Gastroesophageal sphincter (tissue), 3 donors: Measurements from ENCODE around the gene STRA8.

Experiments used
- POLR2A ChIP-seq, 2 donors: fragments of 450-650 bp; IDR thresholded peaks; one replicate each; pipeline ENCODE4 v1.6.1; 2017; ENCODE audit warnings: antibody characterized with exemption in 2 of 2, mild to moderate bottlenecking in 2 of 2, moderate library complexity in 1 of 2
- TF ChIP-seq, protein P1 (sequence below), 4 experiments: fragments of 200-600 bp in 2 of 4; fragments of 450-650 bp in 2 of 4; sonication (generic) in 1 of 4; IDR thresholded peaks; one replicate each; pipeline ENCODE4 v1.5.1; 2017 to 2019; ENCODE audit warnings: antibody characterized with exemption in 4 of 4, mild to moderate bottlenecking in 2 of 4, moderate library complexity in 2 of 4

DNA sequence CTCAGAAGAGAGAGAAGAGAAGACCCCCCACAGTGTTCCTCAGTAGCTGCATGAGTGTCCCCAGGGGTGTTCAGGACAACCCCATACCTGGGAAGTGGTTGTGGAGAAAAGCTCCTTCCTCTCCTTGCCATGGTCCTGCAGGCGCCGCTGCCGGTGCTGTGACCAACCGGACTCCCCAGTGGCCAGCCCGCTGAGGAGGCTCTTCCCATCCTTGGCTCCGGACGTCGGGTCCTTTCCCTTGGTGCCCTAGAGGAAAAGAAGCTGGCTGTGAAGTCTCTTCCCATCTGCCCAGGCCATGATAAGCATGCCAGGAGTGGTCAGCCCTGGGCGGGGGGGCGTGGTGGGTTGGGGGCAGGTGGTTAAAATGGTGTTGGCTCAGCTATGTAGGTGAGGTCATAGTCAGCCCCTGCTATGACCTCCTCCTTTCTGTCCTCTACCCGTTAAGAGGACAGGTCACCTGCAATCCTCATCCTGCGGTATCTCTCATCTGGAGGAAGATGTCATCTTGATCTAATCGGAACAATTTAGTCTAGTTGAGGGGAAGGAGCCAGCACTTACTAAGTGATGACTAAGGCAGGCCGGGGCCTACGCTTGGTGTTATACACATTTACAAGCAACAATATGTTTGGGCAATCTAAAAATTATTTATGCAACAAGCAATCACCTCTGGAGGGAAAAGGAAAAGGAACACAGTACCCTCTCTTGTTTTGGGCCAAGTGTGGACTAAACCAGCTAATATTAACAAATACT, 35.6 kb upstream of the STRA8 start:
- TF ChIP-seq POLR2A (IDR thresholded peaks at IDR 0.05), result no peak
- TF ChIP-seq, protein P1, sequence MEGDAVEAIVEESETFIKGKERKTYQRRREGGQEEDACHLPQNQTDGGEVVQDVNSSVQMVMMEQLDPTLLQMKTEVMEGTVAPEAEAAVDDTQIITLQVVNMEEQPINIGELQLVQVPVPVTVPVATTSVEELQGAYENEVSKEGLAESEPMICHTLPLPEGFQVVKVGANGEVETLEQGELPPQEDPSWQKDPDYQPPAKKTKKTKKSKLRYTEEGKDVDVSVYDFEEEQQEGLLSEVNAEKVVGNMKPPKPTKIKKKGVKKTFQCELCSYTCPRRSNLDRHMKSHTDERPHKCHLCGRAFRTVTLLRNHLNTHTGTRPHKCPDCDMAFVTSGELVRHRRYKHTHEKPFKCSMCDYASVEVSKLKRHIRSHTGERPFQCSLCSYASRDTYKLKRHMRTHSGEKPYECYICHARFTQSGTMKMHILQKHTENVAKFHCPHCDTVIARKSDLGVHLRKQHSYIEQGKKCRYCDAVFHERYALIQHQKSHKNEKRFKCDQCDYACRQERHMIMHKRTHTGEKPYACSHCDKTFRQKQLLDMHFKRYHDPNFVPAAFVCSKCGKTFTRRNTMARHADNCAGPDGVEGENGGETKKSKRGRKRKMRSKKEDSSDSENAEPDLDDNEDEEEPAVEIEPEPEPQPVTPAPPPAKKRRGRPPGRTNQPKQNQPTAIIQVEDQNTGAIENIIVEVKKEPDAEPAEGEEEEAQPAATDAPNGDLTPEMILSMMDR (IDR thresholded peaks at IDR 0.05), result no peak
